Measurements from ENCODE around the gene NKX1-1.

- TF ChIP-seq CTCF (IDR thresholded peaks at IDR 0.05; ENCODE audit: control extremely low read depth in 1 of 3, insufficient read depth in 1 of 3, low read depth in 1 of 3, low read length in 3 of 3), result no peak
- TF ChIP-seq MAFK (IDR thresholded peaks at IDR 0.05; ENCODE audit: low read depth, low read length), result no peak
- no peak for TF ChIP-seq EZH2 (IDR thresholded peaks at IDR 0.05; ENCODE audit: low read depth, low read length, severe bottlenecking)
- no peak for TF ChIP-seq KDM1A (IDR thresholded peaks at IDR 0.05; ENCODE audit: borderline replicate concordance, low read length)
- TF ChIP-seq EP300 (IDR thresholded peaks at IDR 0.05; ENCODE audit: borderline replicate concordance in 1 of 2, low read depth in 2 of 2, low read length in 2 of 2), result no peak
- TF ChIP-seq CBX5 (IDR thresholded peaks at IDR 0.05; ENCODE audit: low read depth, low read length), result no peak
- TF ChIP-seq ATF2 (IDR thresholded peaks at IDR 0.05; ENCODE audit: low read length), result no peak
- no peak for TF ChIP-seq TBP (IDR thresholded peaks at IDR 0.05; ENCODE audit: low read depth, low read length)
- no peak for TF ChIP-seq HDAC2 (IDR thresholded peaks at IDR 0.05; ENCODE audit: borderline replicate concordance in 1 of 2, low read depth in 2 of 2, low read length in 2 of 2)
Observed at GRCh38 chr4:1359976-1360375, 46.3 kb downstream of the NKX1-1 start.

All from H1 (cell line).